ENCODE results near the gene AJAP1.

AJAP1 gene

GRCh38 chr1:4699376-4700301 lies 45.2 kb downstream of the AJAP1 start:
- in situ Hi-C loops (cut with MboI; ENCODE audit: low sequenced_read_pairs): no loop called here

- in situ Hi-C loops (cut with MboI; ENCODE audit: low sequenced_read_pairs): no loop called here
Observed at GRCh38 chr1:4700801-4701200, 46.4 kb downstream of the AJAP1 start.

DNA sequence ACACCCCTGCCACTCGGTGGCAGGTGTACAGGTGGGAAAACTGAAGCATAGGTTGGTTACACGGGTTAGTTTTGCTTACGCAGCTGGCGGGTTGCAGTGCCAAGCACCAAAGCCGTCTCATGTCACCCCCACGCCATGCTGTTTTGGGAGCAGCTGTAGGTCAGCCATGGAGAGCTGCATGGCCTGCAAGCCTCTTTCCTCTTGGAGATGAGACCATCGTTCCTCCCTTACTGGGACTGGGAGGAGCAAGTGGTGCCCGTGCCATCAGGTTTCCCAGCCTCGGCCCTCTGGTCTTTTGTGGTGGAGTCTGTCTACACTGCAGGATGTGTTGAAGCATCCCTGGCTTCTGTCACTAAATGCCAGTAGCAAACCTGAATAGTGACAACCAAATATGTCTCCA lies 46.9 kb downstream of the AJAP1 start:
- in situ Hi-C loops (cut with MboI; ENCODE audit: low sequenced_read_pairs): no loop called here

DNA sequence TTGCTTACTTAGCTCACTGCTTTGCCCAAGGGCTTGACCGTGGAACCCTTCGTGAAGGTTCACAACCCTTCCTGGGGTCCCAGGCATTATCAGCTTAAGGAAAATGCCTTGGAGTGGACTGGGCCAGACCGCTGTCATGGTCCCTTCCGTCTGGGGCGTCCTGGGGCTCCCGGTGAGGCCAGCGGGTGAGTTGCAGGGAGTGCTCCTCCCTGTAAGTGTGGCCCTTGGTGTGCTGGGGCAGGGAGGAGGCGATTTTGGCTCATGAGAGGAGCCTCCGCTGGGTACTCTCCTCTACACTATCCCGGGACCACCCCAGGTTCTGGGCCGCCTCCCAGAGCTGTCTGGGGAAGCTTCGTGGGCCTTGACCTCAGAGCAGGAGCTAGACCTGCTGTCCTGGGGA lies 48.1 kb downstream of the AJAP1 start:
- in situ Hi-C loops (cut with MboI; ENCODE audit: low sequenced_read_pairs): no loop called here

DNA sequence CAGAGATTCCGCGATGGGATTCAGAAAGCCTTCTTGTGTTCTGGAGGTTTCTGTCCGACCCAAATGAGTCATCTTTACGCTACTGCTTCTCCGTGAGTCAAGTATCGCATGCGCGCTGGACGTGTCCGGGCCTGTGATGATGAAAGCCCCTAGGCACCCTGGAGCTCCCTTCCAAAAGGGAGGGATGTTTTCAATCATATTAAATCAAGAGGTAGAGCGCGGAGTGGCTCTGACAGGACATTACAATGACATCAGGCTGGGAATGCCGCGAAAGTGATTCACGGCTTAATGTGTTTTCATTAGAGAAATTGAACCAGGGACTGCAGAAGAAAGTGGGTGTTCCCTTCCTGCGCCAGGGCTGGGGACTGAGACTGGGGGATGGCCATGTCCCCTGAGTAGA lies 48.5 kb downstream of the AJAP1 start:
- in situ Hi-C loops (cut with MboI; ENCODE audit: low sequenced_read_pairs): no loop called here

GRCh38 chr1:4703646-4704045 lies 49.2 kb downstream of the AJAP1 start:
- in situ Hi-C loops (cut with MboI; ENCODE audit: low sequenced_read_pairs): no loop called here

- in situ Hi-C loops (cut with MboI; ENCODE audit: low sequenced_read_pairs): no loop called here
Observed at GRCh38 chr1:4708840-4709507, 54.6 kb downstream of the AJAP1 start.

DNA sequence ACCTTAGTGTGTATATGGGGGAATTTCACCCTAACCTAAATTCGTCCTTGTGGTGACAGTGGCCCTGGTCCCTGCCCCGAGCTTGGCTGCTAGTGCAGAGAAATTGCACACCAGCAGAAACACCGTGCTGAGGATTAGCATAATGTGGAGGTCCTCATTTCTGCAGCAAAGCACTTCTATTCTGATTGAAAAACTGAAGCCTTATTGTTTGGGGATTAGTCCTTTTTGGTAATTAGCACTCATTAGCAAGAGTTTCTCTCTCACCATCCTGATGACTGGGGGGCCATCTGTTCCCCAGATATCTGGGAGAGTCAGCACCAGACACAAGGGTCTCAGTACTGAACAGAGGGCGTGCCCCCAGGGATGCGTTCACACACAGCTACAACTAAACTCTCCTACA lies 55.2 kb downstream of the AJAP1 start:
- in situ Hi-C loops (cut with MboI; ENCODE audit: low sequenced_read_pairs): no loop called here

DNA sequence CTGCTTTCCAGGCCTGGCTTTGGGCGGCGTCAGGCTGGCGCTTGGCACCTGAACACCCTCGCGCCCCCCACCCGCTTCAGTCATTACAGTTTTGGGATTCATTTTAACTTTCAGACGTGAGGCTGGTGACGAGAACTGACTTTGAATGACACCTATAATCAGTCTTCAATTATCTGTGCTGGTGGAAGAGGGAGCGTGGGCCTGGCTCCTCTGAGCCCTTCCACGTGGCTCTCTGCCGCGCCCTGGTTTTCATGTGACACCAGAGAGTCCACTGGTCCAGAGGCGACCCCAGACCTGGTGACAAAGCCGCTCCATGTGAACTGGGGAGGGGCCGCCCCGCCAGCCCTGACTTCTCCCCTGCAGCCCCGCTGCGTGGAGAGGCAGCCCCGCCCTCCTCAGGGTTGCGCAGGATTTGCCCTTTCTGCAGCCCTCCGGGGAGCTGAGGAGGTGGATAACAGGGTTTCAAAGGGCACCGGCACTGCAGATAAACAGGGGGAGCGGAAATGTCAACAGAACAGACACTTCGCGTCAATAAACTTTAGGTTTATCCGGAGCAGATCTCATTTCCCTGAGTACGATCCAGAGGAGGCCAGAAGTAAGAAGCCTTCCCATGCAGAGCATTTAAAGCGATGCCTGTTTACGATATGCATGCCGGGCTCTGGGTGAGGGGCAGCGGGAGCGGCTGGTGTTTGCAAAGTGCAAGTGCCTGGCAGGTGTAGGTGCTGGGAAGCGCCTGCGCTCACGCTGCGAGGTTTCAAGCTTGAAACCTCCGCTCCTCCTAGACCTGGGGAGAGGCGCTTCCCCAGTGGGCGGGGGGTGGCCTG lies 56.4 kb downstream of the AJAP1 start:
- in situ Hi-C loops (cut with MboI; ENCODE audit: low sequenced_read_pairs): no loop called here

GRCh38 chr1:4711416-4712275 lies 57.2 kb downstream of the AJAP1 start:
- in situ Hi-C loops (cut with MboI; ENCODE audit: low sequenced_read_pairs): no loop called here

DNA sequence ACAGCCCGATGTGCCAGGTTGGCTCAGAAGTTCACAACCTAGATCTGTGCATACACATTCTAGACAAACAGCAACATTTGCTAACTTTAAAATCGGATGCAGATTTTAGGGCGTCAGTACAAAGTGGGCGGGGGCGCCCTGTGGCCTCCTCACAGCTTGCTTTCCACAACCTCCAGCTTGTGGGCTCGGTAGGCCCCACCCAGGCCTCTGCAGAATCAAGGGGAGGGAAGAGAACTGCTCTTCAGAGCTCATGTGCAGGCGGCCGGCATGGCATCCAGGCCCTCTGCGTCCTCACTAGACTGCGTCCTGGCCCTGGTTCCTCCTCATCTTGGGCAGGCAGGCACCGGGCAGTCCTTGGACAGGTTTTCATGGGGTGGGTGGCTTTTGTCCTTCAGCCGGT lies 59.3 kb downstream of the AJAP1 start:
- in situ Hi-C loops (cut with MboI; ENCODE audit: low sequenced_read_pairs): no loop called here

DNA sequence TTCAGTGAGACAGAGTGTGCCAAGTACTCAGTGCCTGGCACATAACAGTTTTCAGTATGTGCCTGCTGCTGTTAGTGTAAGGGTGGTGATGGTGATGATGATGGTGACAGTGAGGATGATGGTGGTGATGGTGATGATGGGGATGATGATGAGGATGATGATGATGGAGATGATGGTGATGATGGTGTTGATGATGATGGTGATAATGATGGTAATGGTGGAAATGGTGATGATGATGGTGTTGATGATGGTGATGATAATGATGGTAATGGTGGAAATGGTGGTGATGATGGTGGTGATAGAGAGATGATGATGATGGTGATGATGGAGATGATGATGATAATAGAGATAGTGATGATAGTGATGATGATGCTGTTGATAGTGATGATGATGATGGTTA lies 62.0 kb downstream of the AJAP1 start:
- in situ Hi-C loops (cut with MboI; ENCODE audit: low sequenced_read_pairs): no loop called here

DNA sequence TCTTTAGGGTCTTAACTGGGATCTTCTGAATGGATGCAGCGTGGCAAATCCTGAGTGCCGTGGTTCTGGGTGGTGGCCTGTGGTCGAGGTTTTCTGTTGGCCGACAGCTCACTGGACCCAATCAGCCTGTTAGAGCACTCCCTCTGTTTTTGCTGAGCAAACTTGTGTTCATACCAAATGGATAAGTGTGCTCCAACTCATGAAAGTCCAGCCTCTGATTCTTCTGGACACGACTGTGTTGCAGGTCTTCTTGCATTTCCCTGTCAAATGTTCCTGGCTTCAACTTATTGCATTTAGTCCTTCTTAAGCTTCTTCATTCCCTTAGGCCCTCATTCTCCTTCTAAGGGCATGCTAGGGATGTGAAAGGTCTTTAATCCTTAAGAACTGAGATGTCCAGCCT lies 63.7 kb downstream of the AJAP1 start:
- in situ Hi-C loops (cut with MboI; ENCODE audit: low sequenced_read_pairs): no loop called here

GRCh38 chr1:4723106-4723505 lies 68.7 kb downstream of the AJAP1 start:
- in situ Hi-C loops (cut with MboI; ENCODE audit: low sequenced_read_pairs): no loop called here

GRCh38 chr1:4724001-4724400 lies 69.6 kb downstream of the AJAP1 start:
- in situ Hi-C loops (cut with MboI; ENCODE audit: low sequenced_read_pairs): no loop called here

DNA sequence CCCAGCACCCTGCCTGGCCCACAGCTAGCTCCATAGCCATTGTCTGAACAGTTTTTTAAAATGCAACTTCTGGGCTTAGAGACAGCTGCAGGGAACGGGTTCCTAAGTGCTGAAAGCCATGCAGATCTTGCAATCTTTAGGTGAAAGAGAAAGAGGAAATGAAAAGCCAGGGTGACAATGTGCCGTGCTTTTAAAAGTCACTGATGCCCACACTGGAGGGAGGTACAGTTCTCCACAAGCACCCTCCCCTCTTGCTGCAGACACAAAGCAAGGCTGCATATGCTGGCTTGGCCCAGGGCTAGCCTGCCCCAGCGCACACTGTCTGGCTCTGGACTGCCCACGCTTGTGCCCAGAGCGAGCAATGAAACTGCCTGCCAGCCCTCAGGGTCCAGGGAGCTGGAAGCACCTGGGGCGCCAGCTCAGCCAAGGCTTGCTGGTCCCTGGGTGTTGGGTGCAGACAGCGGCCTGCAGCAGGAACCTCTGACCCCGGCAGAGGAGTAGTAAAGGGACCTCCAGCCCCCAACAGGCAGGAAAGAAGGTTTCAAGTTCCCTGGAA lies 70.4 kb downstream of the AJAP1 start:
- in situ Hi-C loops (cut with MboI; ENCODE audit: low sequenced_read_pairs): no loop called here

DNA sequence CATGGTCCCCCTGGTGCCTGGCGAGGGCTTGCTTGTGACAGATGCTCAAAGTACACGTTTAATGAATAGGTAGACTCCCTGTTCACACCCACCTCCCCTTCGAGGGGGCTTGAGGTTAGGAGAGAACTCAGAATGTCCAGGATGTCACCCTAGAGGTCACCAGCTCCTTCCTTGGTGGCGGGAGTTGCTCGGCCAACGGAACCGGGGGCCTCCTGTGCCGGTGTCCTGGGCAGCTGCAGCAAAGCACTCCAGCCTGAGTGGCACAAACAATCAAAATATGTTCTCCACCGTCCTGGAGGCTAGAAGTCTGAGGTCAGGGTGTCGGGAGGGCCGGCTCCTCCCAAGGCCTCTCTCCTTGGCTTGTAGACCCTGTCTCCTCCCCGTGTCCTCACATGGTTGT lies 71.0 kb downstream of the AJAP1 start:
- in situ Hi-C loops (cut with MboI; ENCODE audit: low sequenced_read_pairs): no loop called here

DNA sequence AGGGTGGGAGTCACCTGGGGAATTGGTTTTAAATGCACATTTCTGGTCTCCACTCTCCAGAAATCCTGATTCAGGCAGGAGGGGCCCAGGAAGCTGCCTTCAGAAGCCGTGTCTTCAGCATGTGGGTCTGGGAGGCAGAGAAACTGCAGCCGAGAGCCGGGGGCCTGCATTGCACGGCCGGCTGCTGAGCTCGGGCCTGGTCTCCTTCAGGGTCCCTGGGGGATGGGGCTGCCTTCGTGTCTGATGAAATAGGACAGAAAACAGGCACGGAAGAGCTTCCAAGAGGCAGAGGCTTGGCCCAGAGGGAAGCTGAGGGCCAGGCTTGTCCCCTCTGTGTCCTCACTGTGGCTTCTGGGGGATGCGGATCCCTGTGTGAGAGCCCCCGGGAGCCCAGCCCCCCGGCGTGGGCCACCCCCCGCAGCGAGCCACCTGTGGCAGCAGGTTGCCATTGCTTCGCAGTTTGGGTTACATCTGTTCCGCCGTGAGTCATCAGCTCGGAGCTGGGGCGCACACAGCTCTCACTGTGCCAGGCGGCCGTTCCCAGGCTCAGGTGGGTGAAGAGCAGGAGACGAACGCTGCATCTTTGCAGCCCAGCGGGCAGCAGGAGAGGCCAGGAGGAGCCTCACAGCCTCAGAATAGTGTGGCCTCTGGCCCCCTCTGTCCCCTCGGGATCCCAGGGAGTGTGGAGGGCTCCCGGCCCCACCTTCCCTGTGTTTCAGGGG lies 72.4 kb downstream of the AJAP1 start:
- in situ Hi-C loops (cut with MboI; ENCODE audit: low sequenced_read_pairs): no loop called here

GRCh38 chr1:4728319-4729089 lies 74.1 kb downstream of the AJAP1 start:
- in situ Hi-C loops (cut with MboI; ENCODE audit: low sequenced_read_pairs): no loop called here
